ENCODE results near the gene C1orf141. TPM values are rescaled to one million over a fixed set of nuclear protein-coding genes. Genes with fewer than 3 reads are reported as not detected.

C1orf141 gene
- total RNA-seq, 2 experiments from 2014 or later: not detected

DNA sequence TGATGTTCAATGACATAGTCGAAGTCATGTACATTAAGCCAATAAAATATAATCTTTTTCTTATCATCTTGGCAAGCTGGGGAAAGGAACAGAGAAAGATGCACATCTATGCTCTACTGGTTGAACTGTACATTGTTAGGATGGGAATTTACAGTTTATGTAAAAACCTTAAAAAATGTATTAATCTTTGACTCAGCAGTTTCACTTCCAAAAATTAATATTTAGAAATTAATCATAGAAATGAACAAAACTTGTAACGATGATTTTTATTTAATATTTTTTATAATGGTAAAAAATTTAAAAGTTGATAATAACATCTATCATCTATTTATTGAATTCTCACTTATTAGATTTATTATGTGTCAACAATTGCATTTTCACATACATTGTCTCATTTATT, 5.7 kb upstream of the C1orf141 start:
- intact Hi-C loops (cut with DNase I, micrococcal nuclease): loop anchor here in 1 of 2 experiments (10.0 kb wide), 1 partner anchor 294 kb away; the partner anchor contains the start of gene SERBP1
- H3K4me1 Mint-ChIP-seq (ENCODE audit: low read depth): peaks cover 34% of the 10 kb centered on the region
- no peak overlapping the region for H3K4me3 ChIP-seq (ENCODE audit: low read length)
- no peak overlapping the region for H3K27ac ChIP-seq (ENCODE audit: low read depth in 1 of 2, low read length in 2 of 2)
- H3K9me3 Mint-ChIP-seq: no peaks in the 10 kb centered on the region
- no peaks in the 10 kb centered on the region for H3K9me3 ChIP-seq (ENCODE audit: control insufficient read depth in 1 of 2, insufficient read depth in 1 of 2, low read length in 2 of 2)
- ATAC-seq (ENCODE audit: poor library complexity) (no peak), DNase-seq (no peak)
- H3K27ac Mint-ChIP-seq: no peak overlapping the region
- H3K36me3 Mint-ChIP-seq (ENCODE audit: low read depth): no peaks in the 10 kb centered on the region
- CTCF ChIA-PET: interaction anchor here (1.0 to 1.4 kb wide), 2 partner anchors 13 to 375 kb away, joined by 3 to 4 read pairs; no protein-coding TSS in a partner anchor
- H3K27me3 Mint-ChIP-seq: no peaks in the 10 kb centered on the region
- peaks cover 4% of the 10 kb centered on the region for H3K4me1 ChIP-seq (ENCODE audit: insufficient read depth, low read length)
- POLR2A ChIA-PET: no interaction called here
- H3K27me3 ChIP-seq (ENCODE audit: control insufficient read depth in 1 of 2, insufficient read depth in 2 of 2, low read length in 2 of 2): no peaks in the 10 kb centered on the region
- no peaks in the 10 kb centered on the region for H3K36me3 ChIP-seq (ENCODE audit: insufficient read depth, low read length)
- no peak overlapping the region for H3K4me3 Mint-ChIP-seq
- TF ChIP-seq, protein P1, sequence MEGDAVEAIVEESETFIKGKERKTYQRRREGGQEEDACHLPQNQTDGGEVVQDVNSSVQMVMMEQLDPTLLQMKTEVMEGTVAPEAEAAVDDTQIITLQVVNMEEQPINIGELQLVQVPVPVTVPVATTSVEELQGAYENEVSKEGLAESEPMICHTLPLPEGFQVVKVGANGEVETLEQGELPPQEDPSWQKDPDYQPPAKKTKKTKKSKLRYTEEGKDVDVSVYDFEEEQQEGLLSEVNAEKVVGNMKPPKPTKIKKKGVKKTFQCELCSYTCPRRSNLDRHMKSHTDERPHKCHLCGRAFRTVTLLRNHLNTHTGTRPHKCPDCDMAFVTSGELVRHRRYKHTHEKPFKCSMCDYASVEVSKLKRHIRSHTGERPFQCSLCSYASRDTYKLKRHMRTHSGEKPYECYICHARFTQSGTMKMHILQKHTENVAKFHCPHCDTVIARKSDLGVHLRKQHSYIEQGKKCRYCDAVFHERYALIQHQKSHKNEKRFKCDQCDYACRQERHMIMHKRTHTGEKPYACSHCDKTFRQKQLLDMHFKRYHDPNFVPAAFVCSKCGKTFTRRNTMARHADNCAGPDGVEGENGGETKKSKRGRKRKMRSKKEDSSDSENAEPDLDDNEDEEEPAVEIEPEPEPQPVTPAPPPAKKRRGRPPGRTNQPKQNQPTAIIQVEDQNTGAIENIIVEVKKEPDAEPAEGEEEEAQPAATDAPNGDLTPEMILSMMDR (IDR thresholded peaks at IDR 0.05): no peak

DNA sequence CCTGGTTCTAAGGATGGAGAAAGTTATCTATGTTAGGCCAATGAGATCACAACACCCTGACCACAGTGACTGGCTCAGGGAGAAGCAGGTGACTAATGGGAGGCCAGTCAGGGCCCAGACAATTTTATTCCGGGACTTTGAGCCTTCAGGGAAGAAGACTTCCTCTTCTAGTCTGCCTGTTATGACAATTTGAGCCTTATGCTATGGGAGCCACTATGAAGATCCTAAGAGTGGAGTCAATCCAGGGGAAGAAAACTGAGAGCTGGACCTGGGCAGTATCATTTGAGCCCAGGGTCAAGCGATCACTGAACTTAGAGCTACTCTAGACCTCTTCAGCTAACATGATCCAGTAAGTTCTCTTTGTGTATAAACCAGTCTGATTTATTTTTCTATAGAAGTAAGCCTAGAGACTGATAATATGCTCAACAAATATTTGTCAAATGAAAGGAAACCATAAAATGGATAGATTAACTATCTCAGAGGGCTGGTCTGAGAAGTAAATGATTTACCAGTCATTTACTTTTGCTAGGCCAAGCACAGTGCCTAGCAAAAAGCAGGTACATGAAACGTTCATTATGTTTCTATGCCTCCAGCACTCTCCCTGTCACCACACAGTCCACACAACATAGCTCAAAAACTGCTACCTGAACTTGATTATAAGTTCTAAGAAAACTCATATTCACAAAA, 4.2 kb upstream of the C1orf141 start:
- H3K27me3 Mint-ChIP-seq: peaks cover 6% of the 10 kb centered on the region
- Histone ChIP-seq H3K9me3 (ENCODE audit: control insufficient read depth in 1 of 2, insufficient read depth in 1 of 2, low read length in 2 of 2) (no peaks in the 10 kb centered on the region), H3K27me3 (ENCODE audit: control insufficient read depth in 1 of 2, insufficient read depth in 2 of 2, low read length in 2 of 2) (peaks cover 0 to 3% of the 10 kb centered on the region in 2 experiments), H3K36me3 (ENCODE audit: insufficient read depth, low read length) (no peaks in the 10 kb centered on the region), H3K4me3 (ENCODE audit: low read length) (no peak overlapping the region), H3K27ac (ENCODE audit: low read depth in 1 of 2, low read length in 2 of 2) (no peak overlapping the region), H3K4me1 (ENCODE audit: insufficient read depth, low read length) (peaks cover 10% of the 10 kb centered on the region)
- H3K4me1 Mint-ChIP-seq (ENCODE audit: low read depth): peaks cover 35% of the 10 kb centered on the region
- no peaks in the 10 kb centered on the region for H3K9me3 Mint-ChIP-seq
- ATAC-seq (ENCODE audit: poor library complexity): no peak
- TF ChIP-seq, protein P1 (IDR thresholded peaks at IDR 0.05): no peak
- H3K27ac Mint-ChIP-seq: no peak overlapping the region
- DNase-seq: no peak
- ChIA-PET CTCF (interaction anchor here (1.4 kb wide), 1 partner anchor 12 kb away, joined by 4 read pairs; no protein-coding TSS in a partner anchor), POLR2A (interaction anchor here (0.7 kb wide), 1 partner anchor 10 kb away, joined by 3 read pairs; no protein-coding TSS in a partner anchor)
- no peak overlapping the region for H3K4me3 Mint-ChIP-seq
- no peaks in the 10 kb centered on the region for H3K36me3 Mint-ChIP-seq (ENCODE audit: low read depth)
- intact Hi-C loops (cut with DNase I, micrococcal nuclease): loop anchor here in 1 of 2 experiments (5.0 kb wide), 1 partner anchor 82 kb away; no protein-coding TSS in a partner anchor

DNA sequence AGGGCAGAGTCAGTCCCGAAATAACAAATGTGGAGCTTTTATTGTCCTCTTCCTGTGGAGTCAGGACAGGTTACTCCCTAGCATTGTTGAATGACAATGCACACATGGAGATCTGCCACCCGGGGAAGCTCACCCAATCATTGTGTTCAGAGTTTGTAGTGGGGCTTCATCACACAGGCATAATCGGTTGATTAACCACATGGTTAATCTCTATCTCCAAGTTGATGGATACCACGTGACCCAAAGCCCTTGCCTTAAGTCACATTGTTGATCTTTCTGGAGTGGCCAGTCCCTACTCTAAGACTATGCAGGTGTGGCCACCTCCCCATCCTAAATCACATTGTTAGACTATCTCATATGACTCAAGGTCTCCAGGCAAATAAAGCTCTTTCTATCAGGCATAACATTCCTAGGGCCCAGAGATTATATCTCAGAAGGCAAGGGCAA, 2.6 kb upstream of the C1orf141 start:
- Histone ChIP-seq H3K27ac (ENCODE audit: low read depth in 1 of 2, low read length in 2 of 2) (no peak overlapping the region), H3K36me3 (ENCODE audit: insufficient read depth, low read length) (no peaks in the 10 kb centered on the region), H3K4me1 (ENCODE audit: insufficient read depth, low read length) (peaks cover 6% of the 10 kb centered on the region), H3K9me3 (ENCODE audit: control insufficient read depth in 1 of 2, insufficient read depth in 1 of 2, low read length in 2 of 2) (no peaks in the 10 kb centered on the region), H3K27me3 (ENCODE audit: control insufficient read depth in 1 of 2, insufficient read depth in 2 of 2, low read length in 2 of 2) (peaks cover 0 to 3% of the 10 kb centered on the region in 2 experiments), H3K4me3 (ENCODE audit: low read length) (no peak overlapping the region)
- CTCF ChIA-PET: interaction anchor here (1.3 kb wide), 1 partner anchor 12 kb away, joined by 3 read pairs; no protein-coding TSS in a partner anchor
- DNase-seq (no peak), ATAC-seq (ENCODE audit: poor library complexity) (no peak)
- H3K4me3 Mint-ChIP-seq: no peak overlapping the region
- H3K27me3 Mint-ChIP-seq: peaks cover 6% of the 10 kb centered on the region
- TF ChIP-seq, protein P1 (IDR thresholded peaks at IDR 0.05): no peak
- H3K36me3 Mint-ChIP-seq (ENCODE audit: low read depth): no peaks in the 10 kb centered on the region
- intact Hi-C loops (cut with DNase I, micrococcal nuclease): loop anchor here in 1 of 2 experiments (5.0 kb wide), 1 partner anchor 80 kb away; no protein-coding TSS in a partner anchor
- H3K9me3 Mint-ChIP-seq: no peaks in the 10 kb centered on the region
- peaks cover 22% of the 10 kb centered on the region for H3K4me1 Mint-ChIP-seq (ENCODE audit: low read depth)
- POLR2A ChIA-PET: no interaction called here
- no peak overlapping the region for H3K27ac Mint-ChIP-seq
